NOMO-1 treated with DMSO at 0.1 percent for 48 hours (cell line): ENCODE measurements around the gene DLGAP4.

ENCODE experiments used
- DNase-seq: peaks from one replicate; lab custom pipeline; 2025; ENCODE audit not compliant: unreplicated experiment; lab: John Stamatoyannopoulos, UW

Gene DLGAP4, protein sequence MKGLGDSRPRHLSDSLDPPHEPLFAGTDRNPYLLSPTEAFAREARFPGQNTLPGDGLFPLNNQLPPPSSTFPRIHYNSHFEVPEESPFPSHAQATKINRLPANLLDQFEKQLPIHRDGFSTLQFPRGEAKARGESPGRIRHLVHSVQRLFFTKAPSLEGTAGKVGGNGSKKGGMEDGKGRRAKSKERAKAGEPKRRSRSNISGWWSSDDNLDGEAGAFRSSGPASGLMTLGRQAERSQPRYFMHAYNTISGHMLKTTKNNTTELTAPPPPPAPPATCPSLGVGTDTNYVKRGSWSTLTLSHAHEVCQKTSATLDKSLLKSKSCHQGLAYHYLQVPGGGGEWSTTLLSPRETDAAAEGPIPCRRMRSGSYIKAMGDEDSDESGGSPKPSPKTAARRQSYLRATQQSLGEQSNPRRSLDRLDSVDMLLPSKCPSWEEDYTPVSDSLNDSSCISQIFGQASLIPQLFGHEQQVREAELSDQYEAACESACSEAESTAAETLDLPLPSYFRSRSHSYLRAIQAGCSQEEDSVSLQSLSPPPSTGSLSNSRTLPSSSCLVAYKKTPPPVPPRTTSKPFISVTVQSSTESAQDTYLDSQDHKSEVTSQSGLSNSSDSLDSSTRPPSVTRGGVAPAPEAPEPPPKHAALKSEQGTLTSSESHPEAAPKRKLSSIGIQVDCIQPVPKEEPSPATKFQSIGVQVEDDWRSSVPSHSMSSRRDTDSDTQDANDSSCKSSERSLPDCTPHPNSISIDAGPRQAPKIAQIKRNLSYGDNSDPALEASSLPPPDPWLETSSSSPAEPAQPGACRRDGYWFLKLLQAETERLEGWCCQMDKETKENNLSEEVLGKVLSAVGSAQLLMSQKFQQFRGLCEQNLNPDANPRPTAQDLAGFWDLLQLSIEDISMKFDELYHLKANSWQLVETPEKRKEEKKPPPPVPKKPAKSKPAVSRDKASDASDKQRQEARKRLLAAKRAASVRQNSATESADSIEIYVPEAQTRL

DNA sequence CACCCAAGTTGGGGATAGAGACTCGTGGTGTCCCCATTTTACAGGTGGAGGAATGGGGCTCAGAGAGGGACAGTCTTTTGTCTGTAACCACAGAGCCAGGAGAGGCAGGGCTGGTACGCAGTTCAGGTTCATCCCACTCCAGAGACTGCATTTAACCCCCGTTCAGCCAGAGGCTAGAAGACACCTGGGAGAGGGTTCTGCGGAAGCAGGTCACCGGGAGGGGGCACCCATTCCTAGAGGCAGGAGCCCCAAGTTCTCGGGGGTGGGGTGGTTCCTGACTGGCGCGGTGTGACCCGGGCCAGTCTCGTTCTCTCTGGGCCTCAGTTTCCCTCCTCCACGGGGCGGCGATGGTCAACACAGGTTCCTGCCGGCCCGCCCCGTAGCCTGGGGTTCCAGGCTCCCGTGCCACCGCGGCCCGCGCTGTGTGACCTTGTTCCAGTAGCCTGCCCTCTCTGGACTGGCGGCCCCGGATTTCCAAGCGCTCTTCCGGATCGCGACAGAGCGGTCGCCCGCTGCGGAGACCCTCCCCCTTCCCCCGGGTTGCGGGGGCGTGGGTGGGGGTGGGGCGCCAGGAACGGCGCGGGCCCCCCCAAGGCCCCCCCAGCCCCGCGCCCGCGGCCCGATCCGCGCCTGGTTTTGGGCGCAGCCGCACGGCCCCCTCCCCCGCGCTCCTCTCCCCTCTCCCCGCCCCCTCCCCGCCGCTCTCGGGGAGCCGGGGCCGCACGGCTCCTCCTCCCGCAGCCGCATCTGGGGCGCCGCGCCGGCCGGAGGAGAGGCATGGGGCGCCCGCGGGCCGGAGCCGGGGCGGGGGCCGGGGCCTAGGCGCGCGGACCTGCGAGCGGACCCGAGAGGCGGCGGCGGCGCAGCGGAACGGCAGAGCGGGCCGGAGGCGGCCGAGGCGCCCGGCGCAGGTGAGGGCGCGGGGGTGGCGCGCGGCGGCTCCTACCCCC lies at the start of gene DLGAP4:
Gene DLGAP4, plus strand, starts transcription at position 738 of the 950 bp plus-strand sequence. CDS start 125,379 bp downstream, outside the sequence.
- DNase-seq = no peak

DNA sequence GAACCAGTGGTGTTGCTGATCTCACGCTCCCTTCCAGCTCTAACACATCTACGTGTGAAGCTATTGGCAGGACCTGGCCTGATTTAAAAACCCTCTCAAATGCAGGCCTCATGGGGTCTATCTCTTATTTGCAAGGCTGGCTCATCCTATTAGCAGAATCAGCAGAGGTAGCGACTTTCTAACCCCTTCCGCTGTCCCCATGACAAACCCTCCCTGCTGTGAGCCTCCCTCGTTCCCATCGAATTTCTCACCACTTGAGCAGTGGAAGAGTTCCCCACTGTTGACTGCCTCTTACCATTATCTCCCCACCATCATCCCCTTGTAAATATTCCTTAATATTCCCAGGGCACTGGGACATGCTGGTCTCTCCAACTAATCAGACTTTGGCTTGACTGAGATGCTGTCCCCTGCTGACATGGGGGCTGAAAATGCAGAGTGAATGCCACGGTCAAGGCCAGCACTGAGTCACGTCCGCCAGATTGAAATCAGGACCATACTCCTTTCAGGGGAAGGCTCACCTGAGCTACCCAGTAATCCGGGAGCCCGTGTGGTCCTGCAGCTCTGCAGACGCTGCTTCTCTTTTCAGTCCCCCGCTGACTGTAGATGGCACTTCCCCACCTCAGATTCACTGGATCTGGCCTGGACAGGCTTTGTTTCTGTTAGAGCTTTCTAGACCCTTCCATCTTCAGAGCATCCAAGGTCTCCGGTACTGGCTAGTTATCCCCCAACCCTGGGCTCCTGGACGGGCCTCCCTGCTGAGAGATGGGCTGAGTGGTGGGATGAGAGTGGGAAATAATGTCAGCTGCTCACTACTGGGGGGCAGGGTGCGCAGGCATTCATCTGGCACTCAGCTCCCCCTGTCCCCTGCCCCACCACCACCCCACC lies 46.7 kb upstream of the DLGAP4 start:
- no peak for DNase-seq

DNA sequence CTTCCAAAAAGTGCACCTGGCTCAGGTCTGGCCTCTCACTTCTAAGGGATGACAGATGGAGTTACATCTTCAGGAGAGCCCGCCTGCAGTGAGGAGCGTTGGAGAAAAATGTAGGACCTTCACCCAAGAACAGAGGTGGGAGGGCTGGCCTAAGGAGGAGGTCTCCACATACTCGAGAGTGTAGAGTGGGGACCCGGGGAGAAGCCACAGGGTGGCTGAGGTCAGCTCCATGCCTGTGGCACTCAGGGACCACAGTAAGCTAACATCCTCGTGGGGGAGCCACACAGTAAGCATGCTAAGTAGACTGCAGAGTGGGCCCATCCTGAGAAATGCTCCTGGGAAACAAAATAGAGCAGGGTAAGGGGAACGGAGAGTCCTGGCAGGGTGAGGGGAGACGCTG lies 45.8 kb upstream of the DLGAP4 start:
- no peak for DNase-seq

DNA sequence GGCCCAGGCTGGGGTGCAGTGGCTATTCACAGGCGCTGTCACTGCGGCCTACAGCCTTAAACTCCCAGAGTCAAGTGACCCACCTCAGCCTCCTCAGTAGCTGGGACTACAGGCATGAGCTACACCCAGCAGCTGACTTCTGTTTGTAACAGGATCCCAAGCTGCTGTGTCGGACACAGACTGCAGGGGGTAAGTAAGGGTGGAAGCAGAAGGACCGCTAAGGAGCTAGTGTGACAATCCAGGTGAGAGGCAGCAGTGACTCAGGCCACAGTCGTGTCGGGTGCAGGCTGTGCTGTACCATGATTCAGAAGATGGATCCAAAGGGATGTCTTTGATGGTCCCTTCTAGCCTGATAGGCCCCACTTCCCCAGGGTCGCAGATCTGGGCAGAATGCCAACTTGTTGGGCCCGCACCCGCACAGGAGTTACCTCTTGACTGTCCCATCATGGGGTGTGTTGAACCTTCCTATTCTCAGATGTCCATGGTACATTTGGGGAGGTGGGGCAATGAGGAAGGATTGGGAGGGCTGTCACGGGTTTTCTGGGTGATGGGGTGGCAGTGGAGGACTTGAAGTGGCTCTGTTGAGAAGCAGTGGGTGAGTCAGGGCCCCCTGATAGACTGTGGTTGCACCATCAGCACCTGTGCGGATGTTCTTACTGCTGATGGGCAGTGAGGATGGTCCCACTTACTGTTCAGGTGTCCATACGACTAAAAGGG lies 44.6 kb upstream of the DLGAP4 start:
- no peak for DNase-seq

DNA sequence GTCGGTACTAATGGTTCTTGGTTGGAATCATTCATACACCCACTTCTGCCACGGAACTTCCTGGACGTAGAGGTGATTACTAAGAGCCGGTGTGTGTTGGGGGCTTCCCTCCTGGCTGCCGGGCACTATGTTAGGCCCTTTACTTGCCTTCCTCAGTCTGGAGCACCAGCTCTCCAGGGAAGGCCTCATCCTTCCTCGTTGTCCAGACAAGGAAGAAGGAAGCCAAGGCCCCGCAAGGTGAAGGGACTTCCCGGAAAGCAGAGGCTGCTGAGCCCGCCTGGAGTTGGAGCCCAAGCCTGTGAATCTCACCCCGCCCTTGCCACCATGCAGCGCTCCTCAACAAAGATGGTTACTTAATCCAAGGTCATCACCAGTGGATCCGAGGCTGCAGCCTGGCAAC lies 43.7 kb upstream of the DLGAP4 start:
- no peak for DNase-seq

DNA sequence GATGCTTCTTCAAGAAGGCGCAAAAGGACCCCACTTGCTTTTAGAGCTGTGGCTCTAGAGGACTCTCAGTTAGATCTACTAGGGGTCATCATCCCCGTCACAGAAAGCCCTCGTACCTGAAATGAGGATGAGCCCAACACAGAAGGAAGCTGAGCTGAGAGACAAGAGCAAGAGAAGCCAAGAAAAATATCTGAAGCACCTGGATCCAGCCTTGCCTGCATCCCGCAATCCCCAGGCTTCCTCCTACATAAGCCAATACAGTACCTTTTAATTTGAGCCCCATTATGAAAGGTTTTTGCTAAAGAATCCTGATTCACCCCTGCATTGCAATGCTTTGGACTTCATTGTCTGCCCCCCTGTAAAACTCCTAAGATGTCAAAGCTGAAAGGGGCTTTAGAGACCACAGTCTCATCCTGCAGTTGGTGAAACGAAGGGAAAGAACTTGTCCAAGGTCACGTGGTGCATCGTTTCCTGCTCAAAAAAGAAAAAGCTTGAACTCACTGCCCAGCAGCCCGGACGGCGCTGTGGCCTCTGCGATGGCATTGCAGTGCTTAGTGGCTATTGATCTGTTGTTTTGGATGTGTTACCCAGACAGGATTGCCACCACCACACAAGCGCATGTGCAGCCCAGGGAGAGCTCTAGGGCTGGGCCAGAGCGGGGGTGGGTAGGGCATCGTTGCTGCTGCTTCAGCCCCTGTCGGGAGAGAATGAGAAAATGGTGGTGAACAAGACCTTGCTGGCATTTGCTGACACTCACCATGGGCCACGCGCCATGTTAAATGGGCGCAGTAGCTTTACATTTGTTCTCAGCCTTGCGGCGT lies 41.5 kb upstream of the DLGAP4 start:
- DNase-seq = no peak

DNA sequence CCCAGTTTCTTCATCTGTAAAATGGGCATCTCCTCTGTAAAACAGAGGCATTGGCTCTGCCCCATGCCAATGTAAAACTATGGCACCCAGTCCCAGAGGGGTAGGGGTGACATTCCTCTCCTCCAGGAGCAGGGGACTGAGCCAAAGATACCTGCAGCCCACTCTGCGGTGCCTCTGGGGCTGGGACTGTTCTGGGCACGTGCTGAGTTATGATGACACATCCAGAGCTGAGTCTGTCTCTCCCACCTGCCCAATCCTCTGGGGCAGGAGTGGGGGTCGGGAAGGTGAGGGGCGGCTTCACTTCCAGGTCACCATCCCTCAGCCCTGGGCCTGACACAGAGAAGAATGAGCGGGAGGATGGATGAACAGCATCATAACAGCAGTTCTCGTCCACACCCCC lies 40.0 kb upstream of the DLGAP4 start:
- DNase-seq = no peak

DNA sequence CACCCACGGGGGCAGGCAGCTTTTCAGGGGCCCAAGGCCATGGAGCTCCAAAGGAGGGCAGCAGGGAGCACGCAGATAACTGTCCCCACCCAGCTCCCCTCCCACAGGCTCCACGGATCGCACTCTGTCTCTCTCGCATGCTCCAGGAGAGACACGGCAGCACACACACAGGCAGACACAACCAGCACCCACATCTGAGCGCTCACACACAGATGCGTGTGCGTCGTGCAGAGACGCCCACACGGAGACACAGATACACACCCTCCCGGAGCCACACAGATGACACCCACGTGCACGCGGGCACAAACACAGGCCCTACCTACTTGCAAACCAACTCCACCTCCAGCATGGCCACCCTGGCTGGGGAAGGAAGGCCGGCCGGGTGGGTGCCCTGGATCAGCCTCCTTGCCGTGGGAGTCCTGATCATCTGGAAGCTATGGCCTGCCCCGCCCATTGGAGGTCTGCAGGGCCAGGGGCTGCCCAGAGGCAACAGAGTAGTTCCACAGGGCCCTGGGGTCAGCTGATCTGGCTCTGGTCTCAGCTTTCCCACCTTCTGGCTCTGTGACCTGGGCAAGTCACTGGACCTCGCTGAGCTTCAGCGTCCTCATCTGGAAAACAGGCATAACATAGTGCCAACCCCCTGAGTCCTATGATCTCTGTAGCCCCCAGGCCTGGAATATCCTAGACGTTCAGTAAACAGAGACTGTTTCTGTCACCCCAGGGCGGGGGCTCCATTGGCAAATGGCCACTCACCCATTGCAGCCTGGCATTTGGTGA lies 38.3 kb upstream of the DLGAP4 start:
- no peak for DNase-seq

DNA sequence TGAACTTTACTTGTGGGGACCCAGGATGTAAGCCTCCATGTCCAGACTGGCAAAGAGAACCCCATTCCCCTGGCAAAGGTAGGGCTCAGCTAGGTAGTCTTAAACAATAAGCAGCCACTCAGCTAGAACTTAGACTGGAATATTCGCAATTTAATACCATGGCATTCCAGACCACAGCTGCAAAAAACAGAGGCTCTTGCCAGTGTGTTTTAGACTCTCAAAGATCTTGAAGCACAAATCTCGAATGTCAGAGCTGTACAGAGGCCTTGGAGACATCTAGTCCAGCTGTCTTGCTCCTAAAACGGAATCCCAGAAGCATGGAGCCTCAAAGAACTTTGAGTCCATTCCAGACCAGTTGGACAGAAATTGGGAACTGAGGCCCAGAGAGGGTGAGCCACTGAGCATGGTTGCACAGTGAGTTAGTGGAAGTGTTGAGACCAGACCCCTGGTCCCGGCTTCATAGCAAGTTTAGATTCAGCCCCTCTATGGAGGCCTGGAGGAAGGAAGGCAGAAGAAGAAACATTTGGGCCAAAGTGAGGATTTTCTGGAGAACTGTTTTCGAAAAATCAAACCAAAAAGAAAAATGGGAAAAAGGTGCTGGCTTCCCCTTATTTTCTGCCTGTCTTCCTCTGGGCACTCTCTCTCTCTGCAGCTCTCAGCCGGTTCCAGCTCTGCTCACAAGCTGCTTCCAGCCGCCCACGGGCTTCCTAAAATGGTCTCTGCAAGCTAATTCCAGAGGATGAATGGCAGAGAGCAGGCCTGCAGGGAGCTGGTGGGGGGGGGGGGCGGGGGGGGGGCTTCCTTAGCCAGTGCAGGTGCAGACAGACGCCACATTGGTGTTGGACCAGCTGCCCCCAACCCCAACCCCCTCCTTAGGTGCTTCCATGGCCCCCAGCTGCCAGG lies 37.4 kb upstream of the DLGAP4 start:
- no peak for DNase-seq

DNA sequence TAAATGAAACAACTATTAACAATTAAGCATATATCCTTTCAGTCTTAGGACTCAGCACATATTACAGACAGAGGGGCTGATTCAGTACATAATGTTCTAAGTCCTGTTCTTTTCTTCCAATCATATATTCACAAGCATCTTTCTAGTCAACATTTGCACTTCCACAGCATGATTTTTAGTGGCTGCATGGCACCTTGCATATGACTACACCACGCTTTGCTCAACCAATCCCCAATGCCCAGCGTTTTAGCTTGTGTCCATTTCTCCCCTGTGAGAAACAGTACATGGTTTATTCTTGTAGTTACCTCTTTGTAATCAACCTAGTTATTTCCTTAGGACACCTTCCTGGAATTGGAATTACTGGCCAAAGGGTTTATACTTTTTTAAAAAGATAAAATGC lies 36.6 kb upstream of the DLGAP4 start:
- DNase-seq = no peak

DNA sequence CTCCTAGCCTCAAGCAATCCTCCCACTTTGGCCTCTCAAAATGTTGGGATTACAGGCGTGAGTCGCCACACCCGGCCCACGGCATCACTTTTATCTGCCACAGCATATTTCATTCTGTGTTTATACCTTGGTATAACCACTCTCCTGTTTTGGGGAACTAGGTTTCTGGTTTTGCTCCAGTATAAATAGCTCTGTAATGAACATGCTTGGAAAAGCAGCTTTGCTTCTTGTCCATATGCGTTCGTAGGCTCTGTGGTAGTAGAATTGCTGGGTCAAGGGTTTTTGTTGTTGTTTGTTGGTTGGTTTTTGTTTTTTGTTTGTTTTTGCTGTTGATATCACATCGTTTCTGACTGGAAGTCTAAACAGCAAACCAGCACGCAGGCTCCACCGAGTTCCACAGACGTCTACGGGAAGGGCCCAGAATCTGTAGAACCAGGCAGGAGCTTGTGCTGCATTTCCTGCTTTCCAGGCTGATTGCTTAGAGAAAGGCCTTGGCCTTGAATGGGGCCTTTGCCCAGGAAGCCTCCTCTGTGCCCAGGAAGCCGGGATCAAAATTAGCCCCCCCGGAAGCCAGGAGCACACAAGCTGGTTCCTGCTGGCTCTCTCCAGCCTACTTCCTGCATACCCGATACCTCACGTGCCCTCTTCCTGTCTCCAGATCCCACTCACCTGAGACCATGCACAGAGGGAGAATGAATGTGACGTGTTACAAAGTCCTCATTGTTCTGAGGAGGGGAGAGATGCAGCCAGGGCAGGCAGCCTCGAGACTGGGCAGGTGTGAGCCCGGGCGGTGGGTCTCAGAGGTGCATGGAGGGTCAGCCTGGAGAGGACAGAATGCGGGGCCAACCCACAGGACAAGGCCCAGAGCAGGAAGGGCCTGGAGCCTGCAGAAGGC lies 35.1 kb upstream of the DLGAP4 start:
- no peak for DNase-seq

DNA sequence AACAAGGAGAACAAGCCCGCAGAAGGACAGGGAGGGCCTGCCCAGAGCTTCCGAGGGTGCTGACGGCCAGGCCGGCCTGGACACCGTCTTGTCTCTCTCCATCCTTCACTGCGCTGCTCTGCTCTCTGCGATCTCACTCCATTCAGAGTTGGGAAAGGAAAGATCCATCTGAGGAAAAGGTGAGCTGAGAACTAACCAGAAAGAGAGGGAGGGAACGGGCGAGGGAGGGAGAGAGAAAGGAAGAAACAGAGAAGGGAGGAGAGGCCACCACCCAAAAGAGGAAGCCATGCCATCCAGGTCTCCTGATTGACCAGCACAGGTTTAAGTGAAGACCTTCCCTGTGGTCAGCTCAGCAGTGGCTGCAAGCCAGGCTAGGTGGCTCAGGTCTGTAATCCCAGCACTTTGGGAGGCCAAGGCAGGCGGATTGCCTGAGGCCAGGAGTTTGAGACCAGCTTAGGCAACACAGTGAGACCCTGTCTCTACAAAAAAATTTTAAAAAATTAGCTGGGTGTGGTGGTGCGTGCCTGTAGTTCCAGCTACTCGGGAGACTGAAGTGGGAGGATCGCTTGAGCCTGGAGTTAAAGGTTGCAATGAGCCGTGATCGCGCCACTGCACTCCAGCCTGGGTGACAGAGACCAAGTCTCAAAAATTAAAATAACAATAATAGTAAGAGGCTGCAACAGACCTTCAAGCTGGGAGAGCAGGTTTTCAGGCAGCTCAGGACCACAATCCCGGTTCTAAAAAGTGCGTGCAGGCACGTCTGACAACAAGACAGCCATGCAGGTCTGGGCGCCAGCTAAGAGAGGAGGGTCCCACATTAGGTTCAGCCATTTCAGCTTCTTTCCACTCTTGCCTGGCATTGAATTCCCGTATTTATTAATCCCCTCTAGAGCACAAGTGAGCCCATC lies 34.2 kb upstream of the DLGAP4 start:
- no peak for DNase-seq

DNA sequence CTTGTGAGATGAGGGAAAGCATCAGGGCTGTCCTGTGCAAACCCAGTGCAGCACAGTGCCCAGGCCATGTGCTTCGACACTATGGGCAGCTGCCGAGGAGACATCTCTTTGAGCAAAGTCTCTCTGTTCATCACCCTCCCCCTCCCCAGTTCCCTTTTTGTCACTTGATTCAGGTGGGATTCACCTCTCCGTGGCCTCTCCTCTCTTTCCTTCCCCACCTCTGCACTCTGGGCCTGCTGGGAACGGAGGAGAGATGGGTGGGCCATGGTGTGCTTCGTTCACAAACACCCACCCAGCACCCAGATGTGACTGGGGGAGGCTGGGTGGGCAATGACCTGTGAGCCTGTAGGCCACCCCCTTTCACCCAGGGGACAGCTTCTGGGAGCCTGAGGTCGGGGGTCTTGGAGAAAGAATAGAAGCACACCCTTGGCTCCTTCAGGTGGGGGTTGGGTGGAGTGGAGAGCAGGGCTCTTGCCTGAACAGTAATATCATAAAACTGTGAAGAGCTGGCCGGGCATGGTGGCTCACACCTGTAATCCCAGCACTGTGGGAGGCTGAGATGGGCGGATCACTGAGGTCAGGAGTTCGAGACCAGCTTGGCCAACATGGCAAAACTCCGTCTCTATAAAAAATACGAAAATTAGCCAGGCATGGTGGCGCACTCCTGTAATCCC lies 33.5 kb upstream of the DLGAP4 start:
- no peak for DNase-seq
